Upper lobe of left lung (tissue), 4 donors: Measurements from ENCODE around the gene SLC5A11.

Experiments used
- POLR2A ChIP-seq, 4 donors: fragments of 450-650 bp; IDR thresholded peaks; one replicate each; pipeline ENCODE4 v1.5.1; 2016 to 2017; ENCODE audit warnings: antibody characterized with exemption in 4 of 4, mild to moderate bottlenecking in 2 of 4
- POLR2AphosphoS5 ChIP-seq, 2 donors: sonication (generic); formaldehyde crosslinking; IDR thresholded peaks; one replicate each; pipeline ENCODE4 v1.5.1; 2017; ENCODE audit warnings: antibody characterized with exemption in 2 of 2

DNA sequence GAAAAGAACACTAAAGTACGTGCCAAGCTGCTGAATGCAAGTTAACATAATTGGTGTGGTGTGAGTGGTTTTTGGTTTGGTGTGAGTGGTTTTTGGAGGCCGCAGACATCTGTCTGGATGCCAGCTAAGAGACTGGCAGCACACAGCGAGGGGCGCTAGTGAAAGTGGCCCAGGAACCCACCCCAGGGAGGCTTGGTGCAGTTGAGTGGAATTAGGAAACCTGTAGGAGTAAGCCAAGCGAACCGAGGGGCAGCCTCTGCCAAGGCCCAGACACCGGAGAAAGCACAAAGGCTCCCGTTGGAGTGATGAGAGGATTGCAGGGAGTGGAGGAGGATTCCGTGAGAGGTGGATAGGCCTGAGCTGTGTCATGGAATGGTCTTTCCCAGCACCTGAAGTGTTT lies 24.6 kb upstream of the SLC5A11 start:
- TF ChIP-seq POLR2A (IDR thresholded peaks at IDR 0.05) = no peak
- no peak for TF ChIP-seq POLR2AphosphoS5 (IDR thresholded peaks at IDR 0.05)
